HG03108 (cell line): ENCODE results near the gene HSF2.
"Not testable (repeated sequence)": the region's sequence is repeated elsewhere in the genome, so short reads cannot be mapped to it uniquely, and the experiment has no call there.

Source experiments
- ATAC-seq: cut with Tn5 transposase; IDR thresholded peaks from one replicate; pipeline ENCODE4 v1.9.1; 2021; ENCODE audit warnings: moderate library complexity; ENCODE audit not compliant: unreplicated experiment

Gene HSF2

DNA sequence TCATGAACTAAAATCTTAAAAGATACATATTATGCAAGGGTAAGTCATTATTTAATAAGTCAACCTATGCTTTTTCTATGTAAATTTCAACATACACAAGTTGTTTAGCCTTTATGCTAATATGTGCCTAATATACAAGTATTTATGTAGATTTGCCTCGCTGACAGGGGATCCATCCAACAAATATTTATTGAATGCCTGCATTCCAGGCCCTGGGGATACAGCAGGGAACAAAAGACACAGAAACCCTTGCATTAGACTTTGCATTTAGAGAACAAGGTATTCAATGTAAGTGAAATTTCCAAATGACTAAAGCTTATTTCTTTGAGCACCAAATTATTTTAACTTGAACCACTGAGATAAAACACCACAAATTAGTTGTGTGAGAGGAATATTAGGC, 53.1 kb downstream of the HSF2 start:
- no peak for ATAC-seq

DNA sequence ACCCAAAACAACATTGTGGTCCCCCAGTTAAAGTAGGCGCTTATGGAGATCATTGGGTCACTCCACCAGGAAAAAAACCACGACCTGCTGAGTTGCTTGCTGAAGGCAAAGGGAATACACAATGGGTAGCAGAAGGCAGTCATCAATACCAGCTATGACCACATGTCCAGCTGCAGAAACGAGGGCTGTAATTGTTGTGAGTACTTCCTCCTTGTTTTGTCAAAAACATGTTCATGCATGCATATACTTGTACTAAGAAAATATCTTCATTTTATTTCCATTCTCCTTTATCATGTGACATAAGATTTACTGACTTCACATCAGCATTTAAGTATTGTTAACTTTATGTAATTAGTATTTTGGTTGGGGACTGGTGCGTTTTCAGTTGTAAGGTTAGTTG, 55.2 kb downstream of the HSF2 start:
- no peak for ATAC-seq

DNA sequence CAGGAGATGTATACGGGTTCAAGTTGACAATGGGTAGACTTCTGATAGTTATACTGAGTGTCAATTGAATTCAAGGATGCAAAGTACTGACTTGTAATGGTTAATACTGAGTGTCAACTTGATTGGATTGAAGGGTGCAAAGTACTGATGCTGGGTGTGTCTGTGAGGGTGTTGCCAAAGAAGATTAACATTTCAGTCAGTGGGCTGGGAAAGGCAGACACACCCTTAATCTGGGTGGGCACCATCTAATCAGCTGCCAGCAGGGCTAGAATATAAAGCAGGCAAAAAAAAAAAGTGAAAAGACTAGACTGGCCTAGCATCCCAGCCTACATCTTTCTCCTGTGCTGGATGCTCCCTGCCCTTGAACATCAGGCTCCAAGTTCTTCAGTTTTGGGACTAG, 55.7 kb downstream of the HSF2 start:
- ATAC-seq = not testable (repeated sequence)

DNA sequence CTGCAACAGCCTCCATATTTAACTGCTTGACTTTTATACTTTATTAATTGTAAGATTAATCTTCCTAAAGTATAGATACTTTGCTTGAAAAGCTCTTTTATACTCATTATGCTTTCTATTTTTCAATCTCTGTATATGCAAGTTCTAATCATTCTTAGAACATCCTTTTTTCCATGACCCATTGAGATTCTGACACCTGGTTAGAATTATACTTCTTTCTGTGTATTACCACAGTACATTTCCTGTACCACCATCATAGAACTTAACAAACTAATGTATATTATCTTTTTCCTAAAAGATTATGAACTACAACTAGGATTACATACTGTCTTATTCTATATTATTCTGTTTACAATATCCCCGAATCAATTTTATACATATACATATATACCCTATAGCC, 58.6 kb downstream of the HSF2 start:
- no peak for ATAC-seq

DNA sequence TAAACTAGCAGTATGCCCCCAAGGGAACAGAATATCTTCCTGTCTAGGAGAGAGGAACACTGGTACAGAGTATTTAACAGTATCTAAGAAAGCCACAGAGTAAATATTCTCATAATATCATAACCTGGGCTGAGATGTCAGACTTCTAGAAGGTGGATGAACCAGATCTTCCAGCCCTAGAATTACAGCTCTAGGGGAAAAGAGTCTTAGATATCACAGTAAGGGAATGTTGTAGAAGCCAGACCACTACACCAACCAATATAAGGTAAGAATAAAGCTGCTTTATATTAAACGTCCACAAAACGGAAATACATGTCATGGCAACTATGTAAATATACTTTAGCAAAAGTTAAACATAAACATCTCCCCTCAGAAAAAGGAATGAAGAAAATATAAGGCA, 59.8 kb downstream of the HSF2 start:
- no peak for ATAC-seq

GRCh38 chr6:122459865-122460416, 60.5 kb downstream of the HSF2 start:
- not testable (repeated sequence) for ATAC-seq

DNA sequence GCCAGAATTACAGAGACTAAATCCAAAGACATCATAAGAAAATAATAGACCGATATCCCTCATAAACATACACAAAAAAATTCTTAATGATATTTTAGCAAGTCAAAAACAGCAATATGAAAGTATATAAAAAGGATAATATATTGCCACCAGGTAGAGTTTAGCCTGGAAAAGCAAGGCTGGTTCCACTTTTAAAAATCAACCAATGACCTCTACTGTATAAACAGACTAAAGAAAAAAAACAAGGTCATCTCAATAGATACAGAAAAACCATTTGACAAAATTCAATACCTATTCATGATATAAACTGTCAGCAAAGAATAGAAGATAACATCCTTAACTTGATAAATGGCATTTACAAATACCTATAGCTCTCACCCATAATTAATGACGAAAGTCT, 62.4 kb downstream of the HSF2 start:
- no peak for ATAC-seq

DNA sequence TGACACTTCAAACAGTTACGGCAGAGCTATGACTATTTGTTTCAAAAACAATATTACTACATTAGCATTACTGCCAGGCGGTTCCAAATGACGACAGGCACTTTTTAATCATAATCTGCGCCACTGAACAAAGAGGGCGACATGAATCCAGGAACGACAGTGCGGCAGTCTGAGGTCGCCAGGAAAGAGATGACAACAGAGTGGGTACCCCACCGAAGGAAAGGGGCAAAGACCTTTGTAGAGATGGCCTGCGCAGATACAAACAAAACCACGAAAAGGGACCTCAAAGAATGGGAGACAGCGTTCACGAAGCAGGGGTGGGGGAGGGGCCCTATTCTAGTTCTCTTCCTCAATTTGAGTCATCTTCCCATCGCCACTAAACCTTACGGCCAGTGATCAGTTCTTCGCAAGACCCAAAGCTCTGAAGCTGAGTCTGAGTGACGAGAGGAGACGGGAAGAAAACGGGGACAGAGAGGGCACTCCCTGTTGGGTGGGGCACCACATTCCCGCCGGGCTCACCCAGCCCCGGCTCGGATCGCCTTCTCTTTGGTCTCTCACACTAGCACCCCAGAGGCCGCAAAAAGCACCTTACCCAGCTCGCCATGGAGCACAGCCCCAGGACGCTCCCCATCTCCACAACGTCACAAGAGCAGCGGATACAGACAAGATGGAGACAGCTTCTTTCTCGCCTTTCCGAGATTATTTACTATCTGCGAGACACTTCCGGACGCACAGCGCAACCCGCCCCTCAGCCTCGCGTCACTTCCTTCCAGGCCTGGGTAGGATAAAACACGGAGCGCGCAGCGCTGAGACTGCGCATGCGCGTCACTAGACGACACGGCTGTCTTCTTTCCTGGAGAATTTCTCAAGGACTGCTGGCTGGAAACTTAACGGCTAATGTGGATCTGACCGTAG, 71.9 kb downstream of the HSF2 start, which contains the start of gene SERINC1:
Gene SERINC1 (minus strand): TSS at position 701 of the 915 bp plus-strand sequence. CDS start 70 bp downstream, at position 631.
- peak; percentile 99 for ATAC-seq

DNA sequence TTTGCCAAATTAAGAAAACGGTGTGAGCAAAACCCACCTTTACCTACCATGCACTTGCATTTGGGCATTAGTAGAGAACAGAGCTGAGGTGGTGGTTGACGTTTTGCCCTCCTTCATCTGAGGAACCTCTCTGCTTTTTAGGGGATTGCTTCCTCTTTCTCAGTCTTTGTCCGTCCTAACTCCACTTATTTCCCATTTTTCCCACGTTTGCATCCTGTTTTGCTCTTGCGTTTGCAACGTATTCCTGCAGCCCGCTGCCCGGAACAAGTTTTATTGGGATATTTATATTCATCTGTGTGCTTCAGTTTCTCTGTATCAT, 72.5 kb downstream of the HSF2 start:
- ATAC-seq = peak; percentile 38

DNA sequence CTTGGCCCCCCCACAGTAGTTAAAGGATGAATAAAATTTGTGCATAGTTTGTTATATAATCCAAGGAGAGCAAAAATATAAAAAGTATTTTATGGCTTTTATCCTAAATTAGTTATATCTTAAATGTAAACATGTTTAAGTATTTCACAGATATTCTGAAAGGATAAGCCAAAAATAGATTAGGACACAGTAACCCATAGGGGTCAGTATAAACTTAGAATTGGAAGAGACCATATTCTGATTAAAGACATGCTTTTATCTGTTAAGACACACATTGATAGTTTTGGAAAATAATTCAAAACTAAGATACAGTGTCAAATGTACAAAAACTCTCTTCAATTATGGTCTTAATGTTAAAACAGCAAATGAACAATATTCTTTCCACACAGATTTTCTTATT, 76.7 kb downstream of the HSF2 start:
- no peak for ATAC-seq

DNA sequence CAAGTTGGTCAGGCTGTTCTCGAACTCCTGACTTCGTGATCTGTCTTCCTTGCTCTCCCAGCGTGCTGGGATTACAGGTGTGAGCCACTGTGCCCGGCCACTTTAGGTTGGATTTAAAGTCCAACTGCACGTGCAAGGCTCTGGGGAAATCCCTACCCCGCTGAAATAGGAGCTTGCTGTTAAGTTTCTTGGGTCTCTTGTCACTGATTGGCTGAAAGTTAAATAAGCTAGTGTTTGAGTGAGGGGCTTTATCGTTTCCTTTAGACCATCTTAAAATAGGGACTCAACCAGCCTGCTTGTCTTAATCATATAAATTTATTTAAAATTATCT, 83.3 kb downstream of the HSF2 start:
- no peak for ATAC-seq
